GM18868 (cell line): ENCODE measurements around the gene AP5S1.
"Not testable (repeated sequence)": the region's sequence is repeated elsewhere in the genome, so short reads cannot be mapped to it uniquely, and the experiment has no call there.

ENCODE experiments used
- ATAC-seq: cut with Tn5 transposase; IDR thresholded peaks from one replicate; pipeline ENCODE4 v1.9.1; 2021; ENCODE audit warnings: mild to moderate bottlenecking, moderate library complexity; ENCODE audit not compliant: unreplicated experiment

The AP5S1 gene

DNA sequence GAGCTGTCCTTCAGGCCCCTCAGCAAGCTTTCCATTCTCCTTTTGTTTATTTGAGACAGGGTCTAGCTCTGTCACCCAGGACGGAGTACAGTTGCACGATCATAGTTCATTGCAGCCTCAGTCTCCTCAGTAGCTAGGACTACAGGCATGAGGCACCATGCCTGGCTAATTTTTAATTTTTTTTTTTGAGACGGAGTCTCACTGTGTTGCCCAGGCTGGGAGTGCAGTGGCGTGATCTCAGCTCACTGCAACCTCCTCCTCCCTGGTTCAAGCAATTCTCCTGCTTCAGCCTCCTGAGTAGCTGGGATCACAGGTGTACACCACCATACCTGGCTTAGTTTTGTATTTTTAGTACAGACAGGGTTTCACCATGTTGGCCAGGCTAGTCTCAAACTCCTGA, 31.1 kb upstream of the AP5S1 start:
- not testable (repeated sequence) for ATAC-seq

DNA sequence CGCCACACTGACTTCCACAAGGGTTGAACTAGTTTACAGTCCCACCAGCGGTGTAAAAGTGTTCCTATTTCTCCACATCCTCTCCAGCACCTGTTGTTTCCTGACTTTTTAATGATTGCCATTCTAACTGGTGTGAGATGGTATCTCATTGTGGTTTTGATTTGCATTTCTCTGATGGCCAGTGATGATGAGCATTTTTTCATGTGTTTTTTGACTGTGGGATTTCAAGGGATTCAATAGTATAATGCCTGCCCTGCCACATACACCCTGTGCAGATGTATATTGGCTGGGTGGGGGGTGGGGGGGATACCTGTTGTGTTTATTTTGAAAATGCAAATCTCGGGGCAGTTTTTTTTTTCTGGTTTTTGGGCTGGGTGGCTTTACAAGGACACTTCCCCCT, 26.2 kb upstream of the AP5S1 start:
- not testable (repeated sequence) for ATAC-seq

GRCh38 chr20:3794701-3795420, 25.5 kb upstream of the AP5S1 start:
- ATAC-seq: no peak

GRCh38 chr20:3795511-3796468, 24.6 kb upstream of the AP5S1 start, which contains the start of gene CDC25B:
CDC25B (plus strand) TSS chr20:3796310; CDS start chr20:3796532, 222 bp downstream.
- ATAC-seq: peak; percentile 74

DNA sequence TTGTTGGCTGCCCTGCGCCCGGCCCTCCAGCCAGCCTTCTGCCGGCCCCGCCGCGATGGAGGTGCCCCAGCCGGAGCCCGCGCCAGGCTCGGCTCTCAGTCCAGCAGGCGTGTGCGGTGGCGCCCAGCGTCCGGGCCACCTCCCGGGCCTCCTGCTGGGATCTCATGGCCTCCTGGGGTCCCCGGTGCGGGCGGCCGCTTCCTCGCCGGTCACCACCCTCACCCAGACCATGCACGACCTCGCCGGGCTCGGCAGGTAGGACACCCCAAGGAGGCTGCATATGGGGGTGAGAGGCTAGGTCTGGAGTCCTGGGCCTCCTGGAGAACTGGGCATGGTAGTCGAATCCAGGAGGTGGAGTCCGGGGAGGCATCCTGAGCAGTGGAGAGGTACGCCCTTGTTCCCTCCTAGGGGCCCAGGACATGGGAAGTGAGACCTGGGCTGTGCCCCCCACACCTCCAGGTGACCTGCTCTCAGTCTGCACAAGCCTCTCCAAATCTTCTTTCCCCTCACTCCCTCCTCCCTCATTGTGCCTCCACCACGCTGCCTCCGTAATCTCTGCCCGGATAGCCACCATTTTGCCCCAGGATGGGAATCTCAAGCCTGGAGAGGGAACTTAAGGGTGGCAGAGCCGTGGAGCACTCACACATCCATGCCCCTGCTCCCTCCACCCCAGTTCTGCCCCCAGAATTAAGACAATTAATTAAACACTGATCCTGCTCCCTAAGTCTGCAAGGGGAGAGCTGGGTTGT, 23.7 kb upstream of the AP5S1 start:
- ATAC-seq: no peak

- no peak for ATAC-seq
These were observed 23.2 kb upstream of the AP5S1 start for GRCh38 chr20:3797226-3797545.

GRCh38 chr20:3797592-3798372, 22.6 kb upstream of the AP5S1 start:
- no peak for ATAC-seq

DNA sequence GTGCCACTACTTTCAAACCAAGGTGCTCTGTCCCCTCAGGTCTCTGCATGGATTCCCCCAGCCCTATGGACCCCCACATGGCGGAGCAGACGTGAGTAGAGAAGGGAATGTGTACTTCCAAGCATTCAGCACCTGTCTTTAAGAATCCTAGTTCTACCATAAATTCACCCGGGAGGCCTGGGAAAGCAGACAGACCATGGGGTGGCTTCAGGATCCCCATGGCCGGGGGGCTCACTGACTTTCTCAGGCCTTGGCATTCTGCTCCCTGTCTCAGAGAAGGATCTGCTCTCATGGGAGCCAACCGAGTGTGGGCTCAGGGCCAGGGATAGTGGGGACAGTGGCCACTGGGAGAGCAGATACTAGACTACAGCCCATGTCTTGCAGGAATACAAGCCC, 22.0 kb upstream of the AP5S1 start:
- no peak for ATAC-seq

- no peak for ATAC-seq
These were observed 21.5 kb upstream of the AP5S1 start for GRCh38 chr20:3798908-3799248.

DNA sequence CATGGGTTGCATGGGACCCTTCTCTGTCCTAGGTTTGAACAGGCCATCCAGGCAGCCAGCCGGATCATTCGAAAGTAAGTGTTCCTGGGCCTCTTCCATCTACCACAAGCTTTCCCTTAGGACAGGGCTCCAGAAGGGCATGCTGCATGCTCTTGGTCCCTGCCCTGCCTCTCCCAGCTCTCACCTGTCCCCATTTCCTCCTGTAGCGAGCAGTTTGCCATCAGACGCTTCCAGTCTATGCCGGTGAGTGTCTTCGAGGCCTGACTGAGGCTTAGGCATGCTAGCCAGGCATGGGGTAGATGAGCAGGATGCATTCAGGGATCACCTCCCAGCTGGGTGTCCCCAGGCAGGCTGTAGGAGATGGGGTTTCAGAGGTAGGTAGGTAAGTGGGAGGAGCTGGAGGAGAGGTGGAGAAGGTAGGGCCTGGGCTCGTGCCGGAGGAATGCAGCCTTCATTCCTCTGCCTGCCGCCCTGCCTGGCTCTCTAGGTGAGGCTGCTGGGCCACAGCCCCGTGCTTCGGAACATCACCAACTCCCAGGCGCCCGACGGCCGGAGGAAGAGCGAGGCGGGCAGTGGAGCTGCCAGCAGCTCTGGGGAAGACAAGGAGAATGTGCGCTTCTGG, 20.0 kb upstream of the AP5S1 start:
- no peak for ATAC-seq

GRCh38 chr20:3800878-3801260, 19.5 kb upstream of the AP5S1 start:
- ATAC-seq: no peak

DNA sequence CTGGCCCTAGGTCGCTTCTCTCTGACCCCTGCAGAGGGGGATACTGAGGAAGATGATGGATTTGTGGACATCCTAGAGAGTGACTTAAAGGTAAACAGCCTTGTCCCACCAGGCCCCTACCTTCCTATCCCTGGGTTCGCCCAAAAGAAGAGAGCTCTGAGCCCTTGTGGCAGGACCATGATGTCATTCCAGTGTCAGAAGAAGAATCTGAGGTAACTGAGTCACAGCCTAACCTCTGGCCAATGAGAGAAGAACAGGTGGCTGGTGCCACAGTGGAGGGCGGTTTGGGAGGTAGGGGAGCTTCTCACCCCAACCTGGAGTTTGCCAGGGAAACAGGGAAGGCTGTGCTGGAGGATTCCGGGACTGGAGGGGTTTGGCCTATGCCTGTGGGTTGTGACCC, 19.0 kb upstream of the AP5S1 start:
- ATAC-seq: no peak

- no peak for ATAC-seq
These were observed 18.5 kb upstream of the AP5S1 start for GRCh38 chr20:3801846-3802245.

DNA sequence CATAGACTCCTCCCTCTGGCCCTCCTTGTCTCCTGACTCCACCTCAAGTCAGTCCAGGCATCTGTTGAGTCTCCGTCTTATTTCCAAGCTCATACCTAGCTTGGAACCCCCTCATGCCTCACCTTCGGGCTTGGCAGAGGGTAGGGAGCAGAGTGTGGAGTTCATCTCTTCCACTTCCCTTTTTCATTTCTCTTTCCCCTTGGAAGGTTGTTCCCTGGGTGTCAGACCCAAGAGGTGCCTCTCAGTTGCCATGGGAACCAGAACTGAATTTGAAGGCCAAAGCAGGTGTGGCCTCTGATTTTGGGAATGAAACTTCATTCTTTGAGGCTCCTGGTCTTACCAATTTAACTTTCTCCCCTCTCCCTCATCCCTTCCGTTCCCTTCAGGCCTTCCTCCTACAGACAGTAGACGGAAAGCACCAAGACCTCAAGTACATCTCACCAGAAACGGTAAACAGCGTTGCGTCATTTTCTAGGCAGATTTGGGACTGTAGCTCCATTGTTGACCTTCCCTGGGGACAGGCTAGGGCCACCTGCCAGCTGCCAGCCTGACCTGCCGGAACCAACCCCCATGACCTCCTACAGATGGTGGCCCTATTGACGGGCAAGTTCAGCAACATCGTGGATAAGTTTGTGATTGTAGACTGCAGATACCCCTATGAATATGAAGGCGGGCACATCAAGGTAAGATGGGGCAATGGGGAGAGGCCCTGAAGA, 17.7 kb upstream of the AP5S1 start:
- no peak for ATAC-seq

DNA sequence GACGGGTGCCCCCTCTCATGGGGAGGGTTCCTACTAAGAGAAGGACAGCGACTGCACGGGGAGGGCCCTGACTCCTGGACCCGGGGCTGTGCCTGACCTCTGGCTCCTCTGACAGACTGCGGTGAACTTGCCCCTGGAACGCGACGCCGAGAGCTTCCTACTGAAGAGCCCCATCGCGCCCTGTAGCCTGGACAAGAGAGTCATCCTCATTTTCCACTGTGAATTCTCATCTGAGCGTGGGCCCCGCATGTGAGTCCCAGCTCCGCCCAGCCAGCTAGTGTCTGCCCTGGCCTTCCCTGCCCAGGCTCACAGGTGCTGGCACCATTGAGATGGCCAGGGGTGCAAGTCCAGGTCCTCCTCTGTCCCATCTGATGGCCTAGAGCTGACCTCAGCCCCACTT, 17.1 kb upstream of the AP5S1 start:
- ATAC-seq: no peak

- no peak for ATAC-seq
These were observed 16.5 kb upstream of the AP5S1 start for GRCh38 chr20:3803854-3804253.

DNA sequence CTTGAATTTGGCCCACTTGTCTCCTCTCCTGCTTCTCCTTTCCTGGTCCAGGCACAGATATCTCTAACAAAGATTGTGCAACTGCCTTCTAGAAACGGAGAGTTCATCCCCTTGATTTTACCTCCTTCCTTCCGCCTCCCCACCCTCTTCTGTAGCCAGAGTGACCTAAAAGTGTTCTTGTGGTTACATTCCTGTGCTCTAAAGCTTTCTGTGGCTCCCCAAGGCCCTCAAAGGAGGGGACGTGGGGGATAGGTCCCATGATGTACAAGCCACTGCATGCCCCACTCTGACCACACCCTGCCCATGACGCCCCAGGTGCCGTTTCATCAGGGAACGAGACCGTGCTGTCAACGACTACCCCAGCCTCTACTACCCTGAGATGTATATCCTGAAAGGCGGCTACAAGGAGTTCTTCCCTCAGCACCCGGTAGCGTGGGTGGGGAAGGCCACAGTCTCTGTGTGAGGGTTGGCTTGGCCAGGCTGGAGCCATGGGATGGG, 16.0 kb upstream of the AP5S1 start:
- no peak for ATAC-seq

DNA sequence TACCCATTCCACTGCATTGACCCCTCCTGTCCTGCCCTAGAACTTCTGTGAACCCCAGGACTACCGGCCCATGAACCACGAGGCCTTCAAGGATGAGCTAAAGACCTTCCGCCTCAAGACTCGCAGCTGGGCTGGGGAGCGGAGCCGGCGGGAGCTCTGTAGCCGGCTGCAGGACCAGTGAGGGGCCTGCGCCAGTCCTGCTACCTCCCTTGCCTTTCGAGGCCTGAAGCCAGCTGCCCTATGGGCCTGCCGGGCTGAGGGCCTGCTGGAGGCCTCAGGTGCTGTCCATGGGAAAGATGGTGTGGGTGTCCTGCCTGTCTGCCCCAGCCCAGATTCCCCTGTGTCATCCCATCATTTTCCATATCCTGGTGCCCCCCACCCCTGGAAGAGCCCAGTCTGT, 15.6 kb upstream of the AP5S1 start:
- ATAC-seq: no peak

DNA sequence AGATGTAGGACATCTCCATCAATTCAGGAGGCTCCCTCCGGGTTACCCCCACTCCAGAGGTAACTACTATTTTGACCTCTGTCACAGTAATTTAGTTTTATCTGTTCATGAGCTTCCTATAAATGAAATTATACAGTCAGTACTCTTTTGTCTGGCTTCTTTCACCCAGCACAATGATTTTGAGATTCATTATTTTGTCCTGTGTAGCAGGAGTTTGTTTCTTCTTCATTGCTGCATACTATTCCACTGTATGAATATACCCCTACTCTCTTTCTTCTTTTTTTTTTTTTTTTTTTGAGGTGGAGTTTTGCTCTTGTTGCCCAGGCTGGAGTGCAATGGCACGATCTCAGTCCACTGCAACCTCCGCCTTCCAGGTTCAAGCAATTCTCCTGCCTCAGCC, 11.8 kb upstream of the AP5S1 start:
- no peak for ATAC-seq
